NCI-H524 (cell line): ENCODE measurements around the gene PGAM1.
"Not testable (repeated sequence)": the region's sequence is repeated elsewhere in the genome, so short reads cannot be mapped to it uniquely, and the experiment has no call there.

ENCODE experiments used
- DNase-seq, 2 experiments: peaks; one replicate each; lab custom pipeline; 2025; lab: John Stamatoyannopoulos, UW

PGAM1 gene

DNA sequence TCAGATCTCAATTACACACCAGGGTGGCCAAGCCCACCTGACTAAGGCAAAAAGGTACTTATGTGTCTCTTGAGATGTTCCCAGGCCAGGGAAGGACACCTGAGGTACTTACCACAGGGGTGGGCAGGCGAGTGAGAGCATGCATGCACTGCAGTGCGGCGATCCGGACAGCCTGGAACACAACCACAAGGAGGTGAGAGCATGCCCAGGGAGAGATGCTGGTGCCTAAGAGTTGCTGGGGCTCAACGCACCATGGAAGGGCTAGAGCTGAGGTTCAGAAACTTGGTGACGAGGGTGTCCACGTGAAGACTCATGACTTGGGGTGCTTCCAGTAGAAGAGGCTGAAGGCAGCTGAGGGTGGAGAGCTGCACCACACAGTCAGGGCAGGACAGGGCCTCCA is 33.1 kb downstream of the PGAM1 start:
- DNase-seq: no peak

DNA sequence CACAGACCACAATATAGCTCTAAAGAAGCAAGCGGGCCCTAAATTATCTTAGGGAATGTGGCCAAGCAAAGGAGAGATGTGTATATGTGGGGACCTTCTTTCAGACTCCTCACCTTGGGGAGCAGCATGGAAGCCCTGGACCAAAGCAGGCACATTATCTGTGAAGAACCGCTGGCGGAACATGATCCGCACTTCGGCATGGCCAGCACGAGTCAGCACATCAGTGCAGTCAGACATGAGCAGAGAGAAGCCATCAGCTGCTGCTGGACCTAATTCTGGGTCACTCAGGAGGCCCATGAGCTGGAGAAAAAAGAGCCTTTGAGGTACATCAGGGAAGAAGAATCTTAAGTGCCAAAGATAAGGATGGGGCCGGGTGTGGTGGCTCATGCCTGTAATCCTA is 33.9 kb downstream of the PGAM1 start:
- DNase-seq: no peak

DNA sequence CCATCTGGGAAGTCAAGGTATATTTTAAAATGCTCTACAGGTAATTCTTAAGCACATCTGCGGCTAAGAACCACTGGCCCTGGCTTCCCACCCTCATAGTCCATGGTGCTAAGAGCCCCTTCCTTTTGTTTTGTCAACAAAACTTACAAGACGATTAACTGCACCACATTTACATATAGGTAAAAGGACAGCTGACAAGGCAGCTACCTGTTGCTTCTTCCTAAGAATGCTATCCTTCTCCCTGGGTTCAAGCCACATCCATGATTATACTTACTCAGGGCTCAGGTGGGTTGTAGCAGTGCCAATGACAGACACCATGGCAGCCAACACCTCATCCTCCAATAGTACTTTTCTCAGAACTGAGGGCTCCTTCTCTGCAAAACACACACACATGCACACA is 36.3 kb downstream of the PGAM1 start:
- DNase-seq: no peak

GRCh38 chr10:97463363-97464132 is 37.6 kb downstream of the PGAM1 start:
- peak in 1 of 2 experiments; percentile 29 for DNase-seq

- no peak for DNase-seq
Measured at GRCh38 chr10:97464226-97464625, 38.2 kb downstream of the PGAM1 start.

DNA sequence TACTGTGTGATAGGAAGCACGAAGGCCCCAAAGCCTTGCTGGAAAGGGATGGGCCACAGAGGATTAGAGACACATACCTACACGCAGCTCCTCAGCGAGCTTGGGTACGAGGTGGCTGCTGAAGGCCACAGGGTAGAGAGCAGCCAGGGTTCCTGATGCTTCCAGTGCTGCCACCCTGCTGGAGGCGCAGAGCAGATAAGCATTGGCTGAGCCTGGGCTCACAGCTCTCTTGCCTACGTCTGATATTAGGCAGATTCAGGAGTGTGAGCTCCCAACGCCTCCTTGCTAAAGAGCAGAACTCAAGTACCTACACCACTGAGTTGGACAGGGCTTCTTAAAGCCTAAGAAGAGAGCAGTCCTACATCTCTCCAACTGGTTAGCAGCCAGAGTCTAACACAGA is 40.0 kb downstream of the PGAM1 start:
- DNase-seq: no peak

DNA sequence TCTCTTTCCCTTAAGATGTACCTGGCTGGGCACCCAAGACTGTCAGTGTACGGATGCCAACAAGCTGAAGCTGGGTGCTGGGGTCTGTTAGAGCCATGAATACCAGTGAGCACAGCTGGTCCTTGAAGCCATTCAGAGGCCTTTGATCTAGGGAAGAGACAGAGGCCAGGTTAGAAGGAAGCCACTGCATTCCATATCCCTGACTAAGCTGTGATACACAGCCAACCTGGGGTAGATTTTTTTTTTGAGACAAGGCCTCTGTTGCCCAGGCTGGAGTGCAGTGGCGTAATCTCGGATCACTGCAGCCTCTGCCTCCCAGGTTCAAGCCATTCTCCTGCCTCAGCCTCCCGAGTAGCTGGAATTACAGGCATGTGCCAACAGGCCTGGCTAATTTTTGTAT is 40.8 kb downstream of the PGAM1 start:
- no peak for DNase-seq

GRCh38 chr10:97468162-97468561 is 42.2 kb downstream of the PGAM1 start:
- DNase-seq: no peak

DNA sequence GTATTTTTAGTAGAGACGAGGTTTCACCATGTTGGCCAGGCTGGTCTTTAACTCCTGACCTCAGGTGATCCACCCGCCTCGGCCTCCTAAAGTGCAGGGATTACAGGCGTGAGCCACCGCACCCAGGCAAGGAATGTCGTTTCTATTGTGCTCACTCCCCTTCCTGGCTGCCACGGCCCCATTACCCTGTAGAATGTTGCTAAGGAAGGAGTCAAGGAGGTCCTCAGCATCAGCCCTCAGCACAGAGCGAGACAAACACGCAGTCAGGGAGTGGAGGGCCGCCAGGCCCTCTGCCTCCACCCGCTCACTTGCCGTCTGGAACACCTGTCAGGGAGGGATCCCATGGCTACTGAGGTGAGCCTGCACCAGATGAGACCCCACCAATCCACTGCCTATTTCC is 42.8 kb downstream of the PGAM1 start:
- not testable (repeated sequence) for DNase-seq

GRCh38 chr10:97474918-97475317 is 48.9 kb downstream of the PGAM1 start:
- DNase-seq: no peak

- DNase-seq: no peak
Measured at GRCh38 chr10:97475936-97476594, 50.1 kb downstream of the PGAM1 start.

DNA sequence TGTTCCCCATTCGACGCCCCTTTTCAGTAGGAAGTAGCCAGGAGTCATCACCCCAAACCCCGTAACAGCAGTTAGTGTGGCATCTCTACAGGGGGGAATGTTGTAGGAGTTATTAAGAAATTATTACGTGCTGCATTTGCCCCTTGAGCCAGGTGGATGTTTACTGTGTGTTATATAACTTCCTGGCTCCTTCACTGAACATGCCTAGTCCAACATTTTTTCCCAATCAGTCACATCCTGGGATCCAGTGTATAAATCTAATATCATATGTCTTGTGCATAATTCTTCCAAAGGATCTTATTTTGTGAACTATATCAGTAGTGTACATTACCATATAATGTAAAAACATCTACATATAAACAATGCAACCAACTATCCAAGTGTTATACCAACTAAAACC is 53.4 kb downstream of the PGAM1 start:
- not testable (repeated sequence) for DNase-seq

DNA sequence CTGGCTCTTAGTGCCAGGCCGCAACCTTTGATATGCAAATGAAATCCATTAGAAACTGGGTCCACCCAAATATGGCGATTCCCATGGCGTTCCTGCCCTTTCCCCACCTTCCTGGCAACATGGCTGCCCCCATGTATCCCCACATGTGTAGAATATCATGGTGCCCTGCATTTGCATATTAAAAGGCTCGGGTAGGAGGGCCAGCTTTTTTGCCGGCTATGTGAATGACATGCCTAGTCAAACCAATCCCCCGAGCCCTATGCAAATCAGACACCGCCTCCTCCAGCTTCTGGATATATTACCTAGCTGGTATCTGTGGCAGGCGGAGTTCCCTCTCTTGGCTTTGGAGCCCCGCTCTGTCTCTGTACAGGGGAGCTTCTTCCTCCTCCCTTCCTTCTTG is 53.9 kb downstream of the PGAM1 start:
- no peak for DNase-seq

DNA sequence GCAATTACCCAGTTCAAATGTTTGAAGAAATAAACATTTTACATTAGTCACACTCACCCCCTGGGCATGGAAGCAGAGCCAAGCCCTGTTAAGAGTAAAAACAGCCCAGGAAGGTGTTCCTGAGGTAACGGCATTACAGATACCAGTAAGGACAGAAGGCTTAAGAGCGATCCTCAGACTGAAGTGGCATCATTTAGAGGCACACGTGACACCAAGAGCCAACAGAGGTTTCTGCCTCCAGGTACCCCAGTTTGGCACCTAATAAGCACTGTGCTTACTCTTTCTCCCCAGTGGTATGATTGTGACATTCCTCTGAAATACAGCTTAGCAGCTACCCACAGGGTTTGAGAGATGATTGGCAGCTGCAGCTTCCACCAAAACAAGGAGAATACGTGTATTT is 55.1 kb downstream of the PGAM1 start:
- DNase-seq: no peak

- no peak for DNase-seq
Measured at GRCh38 chr10:97482381-97482780, 56.4 kb downstream of the PGAM1 start.
